Measurements from ENCODE around the gene C17orf100.

DNA sequence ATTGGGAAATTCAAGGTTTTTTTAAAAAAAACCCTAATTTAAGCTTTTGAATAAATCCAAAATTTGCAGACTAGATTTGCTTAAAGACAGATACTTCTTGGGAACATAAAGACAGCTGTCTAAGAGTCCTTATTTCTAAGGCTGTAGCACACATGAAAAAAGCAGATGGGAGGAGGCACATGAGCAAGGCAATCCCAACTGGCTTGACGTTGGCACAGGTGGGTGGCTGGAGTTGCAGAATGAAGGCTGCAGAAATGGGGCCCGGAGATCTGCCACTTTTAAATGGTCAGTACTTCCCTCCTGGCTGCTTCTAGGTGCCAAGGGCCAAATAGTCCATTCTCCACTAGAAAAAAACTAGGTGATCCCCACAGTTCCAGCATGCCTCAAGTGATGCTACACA is 15.5 kb upstream of the C17orf100 start:
- TF ChIP-seq, protein P1, sequence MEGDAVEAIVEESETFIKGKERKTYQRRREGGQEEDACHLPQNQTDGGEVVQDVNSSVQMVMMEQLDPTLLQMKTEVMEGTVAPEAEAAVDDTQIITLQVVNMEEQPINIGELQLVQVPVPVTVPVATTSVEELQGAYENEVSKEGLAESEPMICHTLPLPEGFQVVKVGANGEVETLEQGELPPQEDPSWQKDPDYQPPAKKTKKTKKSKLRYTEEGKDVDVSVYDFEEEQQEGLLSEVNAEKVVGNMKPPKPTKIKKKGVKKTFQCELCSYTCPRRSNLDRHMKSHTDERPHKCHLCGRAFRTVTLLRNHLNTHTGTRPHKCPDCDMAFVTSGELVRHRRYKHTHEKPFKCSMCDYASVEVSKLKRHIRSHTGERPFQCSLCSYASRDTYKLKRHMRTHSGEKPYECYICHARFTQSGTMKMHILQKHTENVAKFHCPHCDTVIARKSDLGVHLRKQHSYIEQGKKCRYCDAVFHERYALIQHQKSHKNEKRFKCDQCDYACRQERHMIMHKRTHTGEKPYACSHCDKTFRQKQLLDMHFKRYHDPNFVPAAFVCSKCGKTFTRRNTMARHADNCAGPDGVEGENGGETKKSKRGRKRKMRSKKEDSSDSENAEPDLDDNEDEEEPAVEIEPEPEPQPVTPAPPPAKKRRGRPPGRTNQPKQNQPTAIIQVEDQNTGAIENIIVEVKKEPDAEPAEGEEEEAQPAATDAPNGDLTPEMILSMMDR (IDR thresholded peaks at IDR 0.05) = no peak
- no peak for TF ChIP-seq POLR2A (IDR thresholded peaks at IDR 0.05)

Data from esophagus squamous epithelium (tissue), 4 donors.